Activated naive CD8-positive, alpha-beta T cell treated with anti-CD3 and anti-CD28 coated beads, Interleukin-2, amount 50 U/mL, for 24 hours (primary cell): ENCODE results near the gene LANCL1.
"Not testable (repeated sequence)": the region's sequence is repeated elsewhere in the genome, so short reads cannot be mapped to it uniquely, and the experiment has no call there.

Source experiments
- ATAC-seq: fragments of 150-1000 bp; cut with Tn5 transposase; one replicate; pipeline ENCODE4 v1.10.0; 2021
- DNase-seq: peaks from one replicate; pipeline ENCODE4 v3.0.0; 2021
- H3K27ac Mint-ChIP-seq: one replicate; pipeline ENCODE4 v1.8.0; 2021; ENCODE audit warnings: mild to moderate bottlenecking, mixed read lengths
- H3K27me3 Mint-ChIP-seq: one replicate; pipeline ENCODE4 v1.8.0; 2021; ENCODE audit warnings: mixed read lengths
- H3K36me3 Mint-ChIP-seq: one replicate; pipeline ENCODE4 v1.8.0; 2021; ENCODE audit warnings: low read depth, mixed read lengths
- H3K4me1 Mint-ChIP-seq: one replicate; pipeline ENCODE4 v1.8.0; 2021; ENCODE audit warnings: mixed read lengths
- H3K4me3 Mint-ChIP-seq: one replicate; pipeline ENCODE4 v1.8.0; 2021; ENCODE audit warnings: mild to moderate bottlenecking, moderate library complexity, mixed read lengths
- H3K9me3 Mint-ChIP-seq: one replicate; pipeline ENCODE4 v1.8.0; 2021; ENCODE audit warnings: mixed read lengths

LANCL1 gene

DNA sequence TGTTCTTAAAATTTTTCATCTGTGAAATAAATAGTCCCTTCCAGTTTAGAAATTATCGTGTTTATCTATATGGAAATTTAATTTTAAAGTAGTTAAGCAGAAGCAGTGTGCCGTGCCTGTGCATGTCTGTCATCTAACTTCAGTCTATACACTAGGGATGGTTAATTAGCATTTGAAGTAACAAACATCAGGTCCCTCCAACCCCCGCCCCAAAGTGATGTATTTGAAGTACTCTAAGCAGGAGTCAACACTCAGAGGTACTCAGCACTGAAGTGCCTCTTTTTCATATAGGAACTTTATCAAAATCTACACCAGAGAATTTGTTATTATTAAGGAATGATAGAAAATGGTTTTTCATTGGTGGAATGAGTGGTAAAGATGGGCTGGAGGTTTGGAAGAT lies 33.0 kb downstream of the LANCL1 start:
- Mint-ChIP-seq H3K27me3 (no peaks in the 10 kb centered on the region), H3K27ac (no peak overlapping the region), H3K4me1 (peaks cover 2% of the 10 kb centered on the region), H3K4me3 (no peak overlapping the region), H3K36me3 (peaks cover 41% of the 10 kb centered on the region), H3K9me3 (peaks cover 12% of the 10 kb centered on the region)
- DNase-seq, result no peak
- ATAC-seq, result no peak

- Mint-ChIP-seq H3K4me3 (no peak overlapping the region), H3K9me3 (peaks cover 6% of the 10 kb centered on the region), H3K4me1 (peaks cover 2% of the 10 kb centered on the region), H3K36me3 (peaks cover 35% of the 10 kb centered on the region), H3K27me3 (no peaks in the 10 kb centered on the region), H3K27ac (no peak overlapping the region)
- DNase-seq, result no peak
- no peak for ATAC-seq
These were observed 33.7 kb downstream of the LANCL1 start for GRCh38 chr2:210442878-210443277.

DNA sequence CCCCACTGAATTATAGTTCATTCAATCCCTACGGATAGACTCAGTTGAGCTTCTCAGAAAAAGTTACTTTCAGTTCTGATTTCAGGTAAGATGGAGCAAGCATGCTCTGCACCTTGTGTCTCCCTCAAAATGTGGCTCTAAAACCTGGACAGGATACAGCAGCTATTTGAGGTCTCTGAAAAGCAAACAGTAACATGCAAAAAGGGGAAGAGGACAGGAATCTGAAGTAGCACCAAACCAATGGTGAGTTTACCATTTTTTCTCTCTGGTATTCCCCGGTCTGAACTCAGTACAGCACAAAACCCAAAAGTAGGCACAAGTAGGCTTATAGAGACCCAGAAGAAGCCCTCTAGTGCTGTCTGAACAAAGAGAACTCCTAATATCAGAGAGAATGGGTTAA lies 34.1 kb downstream of the LANCL1 start:
- no peak for DNase-seq
- Mint-ChIP-seq H3K27me3 (no peaks in the 10 kb centered on the region), H3K9me3 (peaks cover 3% of the 10 kb centered on the region), H3K4me3 (no peak overlapping the region), H3K27ac (no peak overlapping the region), H3K36me3 (peaks cover 34% of the 10 kb centered on the region), H3K4me1 (peaks cover 2% of the 10 kb centered on the region)
- ATAC-seq, result no peak

- DNase-seq (no peak), ATAC-seq (no peak)
- Mint-ChIP-seq H3K27ac (no peak overlapping the region), H3K36me3 (peaks cover 34% of the 10 kb centered on the region), H3K4me1 (peaks cover 2% of the 10 kb centered on the region), H3K9me3 (no peaks in the 10 kb centered on the region), H3K4me3 (no peak overlapping the region), H3K27me3 (no peaks in the 10 kb centered on the region)
These were observed 36.4 kb downstream of the LANCL1 start for GRCh38 chr2:210440206-210440605.

GRCh38 chr2:210435439-210435838 lies 41.1 kb downstream of the LANCL1 start:
- ATAC-seq, result no peak
- peaks cover 68% of the 10 kb centered on the region for H3K36me3 Mint-ChIP-seq
- no peak for DNase-seq
- H3K27me3 Mint-ChIP-seq, result no peaks in the 10 kb centered on the region
- H3K27ac Mint-ChIP-seq, result no peak overlapping the region
- no peaks in the 10 kb centered on the region for H3K4me1 Mint-ChIP-seq
- peaks cover 13% of the 10 kb centered on the region for H3K9me3 Mint-ChIP-seq
- no peak overlapping the region for H3K4me3 Mint-ChIP-seq

DNA sequence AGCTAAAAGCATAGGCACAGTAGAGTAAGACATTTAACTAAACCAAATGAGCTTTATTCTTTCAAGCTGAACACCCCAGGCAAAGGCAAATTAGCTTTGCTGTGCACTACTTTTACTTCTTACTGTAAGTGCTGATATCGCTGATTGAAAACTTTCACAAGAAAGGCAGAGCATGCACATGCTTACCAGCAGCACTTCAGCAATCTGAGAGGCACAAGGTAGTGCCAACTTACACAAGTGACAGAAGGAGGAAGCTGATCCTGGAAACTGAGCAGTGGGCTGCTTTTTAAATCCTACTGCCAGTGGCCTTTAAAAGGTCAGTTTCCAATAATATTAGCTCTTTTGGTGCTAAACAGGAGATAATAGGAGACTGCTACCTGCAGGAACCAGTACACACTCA lies 43.9 kb downstream of the LANCL1 start:
- no peak overlapping the region for H3K27ac Mint-ChIP-seq
- DNase-seq, result no peak
- no peak for ATAC-seq
- peaks cover 24% of the 10 kb centered on the region for H3K9me3 Mint-ChIP-seq
- H3K4me1 Mint-ChIP-seq, result no peaks in the 10 kb centered on the region
- H3K4me3 Mint-ChIP-seq, result no peak overlapping the region
- no peaks in the 10 kb centered on the region for H3K27me3 Mint-ChIP-seq
- peaks cover 75% of the 10 kb centered on the region for H3K36me3 Mint-ChIP-seq

DNA sequence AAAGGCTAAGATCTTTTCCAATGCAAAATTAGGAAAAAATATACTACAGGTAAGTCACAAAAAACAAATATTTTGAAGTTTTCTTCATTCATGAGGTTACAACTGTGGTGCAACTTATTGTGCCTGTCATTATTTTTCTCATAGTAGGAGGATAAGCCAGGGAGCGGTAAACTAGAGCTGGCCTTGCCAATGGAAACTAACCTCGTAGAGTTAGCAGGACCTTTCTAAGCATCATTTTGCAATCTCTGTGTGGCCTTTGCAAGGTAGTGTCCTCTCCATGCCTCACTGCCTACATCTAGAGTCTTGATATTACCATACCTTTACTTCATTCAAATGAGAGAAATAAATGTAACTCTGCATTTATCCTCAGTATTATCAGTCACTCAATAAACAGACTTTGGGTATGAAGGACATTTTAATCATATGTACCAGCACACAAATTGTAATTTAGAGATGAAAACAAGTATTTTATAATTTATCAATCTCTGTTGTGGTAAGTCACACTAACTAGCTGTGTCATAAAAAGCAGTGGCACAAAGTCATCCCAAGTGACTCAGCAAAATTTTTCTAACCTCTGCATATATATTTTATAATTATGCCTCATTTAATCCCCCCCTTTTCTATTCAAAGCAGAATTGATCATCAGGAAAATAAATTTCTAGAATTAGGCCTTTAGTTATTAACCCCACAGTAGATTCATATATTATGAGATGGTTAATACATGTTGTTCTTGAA lies 47.0 kb downstream of the LANCL1 start:
- DNase-seq (no peak), ATAC-seq (no peak)
- Mint-ChIP-seq H3K36me3 (peaks cover 59% of the 10 kb centered on the region), H3K27me3 (no peaks in the 10 kb centered on the region), H3K4me3 (no peak overlapping the region), H3K4me1 (no peaks in the 10 kb centered on the region), H3K27ac (no peak overlapping the region), H3K9me3 (peaks cover 50% of the 10 kb centered on the region)

GRCh38 chr2:210428393-210429179 lies 48.0 kb downstream of the LANCL1 start:
- no peak for DNase-seq
- Mint-ChIP-seq H3K36me3 (peaks cover 49% of the 10 kb centered on the region), H3K9me3 (peaks cover 60% of the 10 kb centered on the region), H3K27me3 (no peaks in the 10 kb centered on the region), H3K27ac (no peak overlapping the region), H3K4me1 (no peaks in the 10 kb centered on the region), H3K4me3 (no peak overlapping the region)
- ATAC-seq, result no peak

DNA sequence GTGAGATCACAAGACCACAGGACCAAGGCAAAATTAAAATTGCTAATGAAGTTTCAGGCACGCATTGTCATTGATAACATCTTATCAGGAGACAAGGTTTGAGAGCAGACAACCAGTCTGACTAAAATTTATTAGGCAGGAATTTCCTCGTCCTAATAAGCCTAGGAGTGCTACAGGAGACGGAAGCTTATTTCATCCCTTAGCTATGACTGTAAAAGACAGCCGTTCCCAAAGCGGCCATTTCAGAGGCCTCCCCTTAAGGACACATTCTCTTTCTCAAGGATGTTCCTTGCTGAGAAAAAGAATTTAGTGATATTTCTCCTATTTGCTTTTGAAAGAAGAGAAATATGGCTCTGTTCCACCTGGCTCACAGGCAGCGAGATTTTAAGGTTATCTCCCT lies 49.2 kb downstream of the LANCL1 start:
- not testable (repeated sequence) for H3K4me1 Mint-ChIP-seq, ATAC-seq, H3K27me3 Mint-ChIP-seq, H3K27ac Mint-ChIP-seq, DNase-seq, H3K4me3 Mint-ChIP-seq
- Mint-ChIP-seq H3K9me3 (peaks cover 66% of the 10 kb centered on the region), H3K36me3 (peaks cover 37% of the 10 kb centered on the region)

GRCh38 chr2:210422366-210422765 lies 54.2 kb downstream of the LANCL1 start:
- no peak overlapping the region for H3K4me3 Mint-ChIP-seq
- H3K4me1 Mint-ChIP-seq, result no peaks in the 10 kb centered on the region
- no peak overlapping the region for H3K27ac Mint-ChIP-seq
- H3K27me3 Mint-ChIP-seq, result peaks cover 8% of the 10 kb centered on the region
- no peak for DNase-seq
- peaks cover 39% of the 10 kb centered on the region for H3K9me3 Mint-ChIP-seq
- no peak for ATAC-seq
- H3K36me3 Mint-ChIP-seq, result peaks cover 2% of the 10 kb centered on the region

- peaks cover 8% of the 10 kb centered on the region for H3K27me3 Mint-ChIP-seq
- DNase-seq, result no peak
- H3K9me3 Mint-ChIP-seq, result peaks cover 35% of the 10 kb centered on the region
- no peak overlapping the region for H3K27ac Mint-ChIP-seq
- ATAC-seq, result no peak
- no peaks in the 10 kb centered on the region for H3K4me1 Mint-ChIP-seq
- H3K4me3 Mint-ChIP-seq, result no peak overlapping the region
- H3K36me3 Mint-ChIP-seq, result peaks cover 2% of the 10 kb centered on the region
These were observed 54.6 kb downstream of the LANCL1 start for GRCh38 chr2:210421916-210422315.

DNA sequence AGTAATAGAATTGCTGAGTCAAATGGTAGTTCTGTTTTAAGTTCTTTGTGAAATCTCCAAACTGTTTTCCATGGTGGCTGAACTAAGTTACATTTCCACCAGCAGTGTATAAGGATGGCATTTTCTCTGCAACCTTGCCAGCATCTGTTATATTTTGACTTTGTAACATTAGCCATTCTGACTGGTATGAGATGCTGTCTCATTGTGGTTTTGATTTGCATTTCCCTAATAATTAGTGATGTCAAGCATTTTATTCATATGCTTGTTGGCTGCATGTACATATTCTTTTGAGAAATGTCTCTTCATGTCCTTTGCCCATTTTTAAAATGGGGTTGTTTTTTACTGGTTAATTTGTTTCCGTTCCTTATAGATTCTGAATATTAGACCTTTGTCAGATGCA lies 63.9 kb downstream of the LANCL1 start:
- DNase-seq (no peak), ATAC-seq (no peak)
- H3K36me3 Mint-ChIP-seq, result no peaks in the 10 kb centered on the region
- peaks cover 2% of the 10 kb centered on the region for H3K27me3 Mint-ChIP-seq
- H3K4me3 Mint-ChIP-seq, result no peak overlapping the region
- no peak overlapping the region for H3K27ac Mint-ChIP-seq
- H3K9me3 Mint-ChIP-seq, result peaks cover 13% of the 10 kb centered on the region
- H3K4me1 Mint-ChIP-seq, result no peaks in the 10 kb centered on the region

DNA sequence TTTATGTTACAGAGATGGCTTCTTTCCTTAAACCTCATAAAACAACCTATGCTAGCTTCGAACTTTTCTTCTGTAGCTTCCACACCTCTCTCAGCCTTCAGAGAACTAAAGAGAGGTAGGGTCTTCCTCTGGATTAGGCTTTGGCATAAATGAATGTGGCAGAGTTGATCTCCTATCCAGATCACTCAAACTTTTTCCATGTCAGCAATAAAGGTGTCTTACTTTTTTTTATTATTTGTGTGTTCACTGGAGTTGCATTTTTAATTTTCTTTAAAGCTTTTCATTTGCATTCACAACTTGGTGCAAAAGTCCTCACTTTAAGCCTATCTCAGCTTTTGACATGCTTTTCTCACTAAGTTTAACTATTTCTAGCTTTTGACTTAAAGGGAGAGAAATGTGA lies 66.0 kb downstream of the LANCL1 start:
- no peak for DNase-seq
- no peak overlapping the region for H3K4me3 Mint-ChIP-seq
- no peak for ATAC-seq

DNA sequence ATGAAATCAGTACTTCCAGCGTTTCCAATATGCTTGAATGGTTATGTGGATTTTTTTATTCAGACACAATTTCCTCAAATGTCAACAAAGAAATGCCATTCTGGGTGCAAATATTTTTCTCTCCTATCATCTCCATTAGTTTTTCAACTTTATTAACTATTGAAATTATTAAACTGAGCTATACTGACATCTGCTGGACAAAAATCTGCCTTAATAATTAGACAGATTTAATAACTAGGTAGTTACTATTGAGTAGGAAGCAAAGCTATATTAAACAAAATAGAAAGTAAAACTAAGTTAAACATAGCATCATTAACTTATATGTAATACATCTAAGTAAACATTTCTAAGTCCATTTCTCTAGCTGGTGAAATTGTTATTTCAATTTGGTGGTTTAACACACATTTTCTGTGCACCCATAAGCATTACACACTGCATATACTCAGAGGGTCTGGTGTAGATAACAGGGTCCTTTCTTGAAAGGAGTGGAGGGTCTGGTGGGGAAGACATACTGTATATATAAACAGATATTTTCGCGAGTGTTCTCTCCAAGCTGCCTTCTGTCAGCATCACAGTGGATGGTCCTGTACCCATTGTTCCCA lies 77.0 kb downstream of the LANCL1 start:
- DNase-seq (no peak), ATAC-seq (no peak)
- Mint-ChIP-seq H3K27ac (no peak overlapping the region), H3K4me3 (no peak overlapping the region), H3K4me1 (no peaks in the 10 kb centered on the region), H3K27me3 (peaks cover 3% of the 10 kb centered on the region), H3K36me3 (no peaks in the 10 kb centered on the region), H3K9me3 (no peaks in the 10 kb centered on the region)

More for the DNA sequence above, 66.0 kb downstream of the LANCL1 start:
- no peaks in the 10 kb centered on the region for H3K4me1 Mint-ChIP-seq
- H3K36me3 Mint-ChIP-seq, result no peaks in the 10 kb centered on the region
- peaks cover 10% of the 10 kb centered on the region for H3K9me3 Mint-ChIP-seq
- H3K27me3 Mint-ChIP-seq, result peaks cover 2% of the 10 kb centered on the region
- no peak overlapping the region for H3K27ac Mint-ChIP-seq

GRCh38 chr2:210392469-210392881 lies 84.1 kb downstream of the LANCL1 start:
- H3K27me3 Mint-ChIP-seq, result peaks cover 11% of the 10 kb centered on the region
- no peaks in the 10 kb centered on the region for H3K36me3 Mint-ChIP-seq
- no peak for DNase-seq
- no peak overlapping the region for H3K27ac Mint-ChIP-seq
- no peaks in the 10 kb centered on the region for H3K4me1 Mint-ChIP-seq
- H3K4me3 Mint-ChIP-seq, result no peak overlapping the region
- H3K9me3 Mint-ChIP-seq, result no peaks in the 10 kb centered on the region
- ATAC-seq, result no peak
